ENCODE measurements around the gene LRBA. TPM values are rescaled to one million over a fixed set of nuclear protein-coding genes. Genes with fewer than 3 reads are reported as not detected.
A peak's percentile ranks its signal among the peaks of the same experiment; 100 is the strongest.

Gene LRBA
- total and polyA plus RNA-seq, 4 donors: 18.8 to 56.4 (median 33.8) TPM

- Histone ChIP-seq H3K9me3 (ENCODE audit: control insufficient read depth, insufficient read depth, low read length) (no peaks in the 10 kb centered on the region), H3K4me1 (ENCODE audit: control insufficient read depth, insufficient read depth, low read length) (no peaks in the 10 kb centered on the region), H3K27ac (ENCODE audit: low read depth, low read length) (no peak overlapping the region), H3K27me3 (ENCODE audit: control insufficient read depth, insufficient read depth, low read length) (no peaks in the 10 kb centered on the region), H3K4me3 (ENCODE audit: low read depth, low read length) (no peak overlapping the region), H3K36me3 (ENCODE audit: control insufficient read depth, insufficient read depth, low read length) (no peaks in the 10 kb centered on the region)
- WGBS (ENCODE audit: insufficient coverage): no CpG with 5 or more reads among the region's 1 CpG
- DNase-seq (ENCODE audit: low read depth in 4 of 6, low spot score in 6 of 6): no peak
Observed at GRCh38 chr4:150457802-150458201, 557.3 kb downstream of the LRBA start.

GRCh38 chr4:150451883-150452282 lies 563.2 kb downstream of the LRBA start:
- Histone ChIP-seq H3K4me3 (ENCODE audit: low read depth, low read length) (no peak overlapping the region), H3K36me3 (ENCODE audit: control insufficient read depth, insufficient read depth, low read length) (no peaks in the 10 kb centered on the region), H3K9me3 (ENCODE audit: control insufficient read depth, insufficient read depth, low read length) (no peaks in the 10 kb centered on the region), H3K27me3 (ENCODE audit: control insufficient read depth, insufficient read depth, low read length) (no peaks in the 10 kb centered on the region), H3K4me1 (ENCODE audit: control insufficient read depth, insufficient read depth, low read length) (no peaks in the 10 kb centered on the region), H3K27ac (ENCODE audit: low read depth, low read length) (no peak overlapping the region)
- WGBS (ENCODE audit: insufficient coverage): no CpG with 5 or more reads among the region's 3 CpGs
- DNase-seq (ENCODE audit: low read depth in 4 of 6, low spot score in 6 of 6): no peak

- Histone ChIP-seq H3K4me3 (ENCODE audit: low read depth, low read length) (no peak overlapping the region), H3K27ac (ENCODE audit: low read depth, low read length) (no peak overlapping the region), H3K27me3 (ENCODE audit: control insufficient read depth, insufficient read depth, low read length) (no peaks in the 10 kb centered on the region), H3K36me3 (ENCODE audit: control insufficient read depth, insufficient read depth, low read length) (no peaks in the 10 kb centered on the region), H3K9me3 (ENCODE audit: control insufficient read depth, insufficient read depth, low read length) (no peaks in the 10 kb centered on the region), H3K4me1 (ENCODE audit: control insufficient read depth, insufficient read depth, low read length) (no peaks in the 10 kb centered on the region)
- WGBS (ENCODE audit: insufficient coverage): no CpG with 5 or more reads among the region's 1 CpG
- no peak for DNase-seq (ENCODE audit: low read depth in 4 of 6, low spot score in 6 of 6)
Observed at GRCh38 chr4:150447356-150447755, 567.7 kb downstream of the LRBA start.

DNA sequence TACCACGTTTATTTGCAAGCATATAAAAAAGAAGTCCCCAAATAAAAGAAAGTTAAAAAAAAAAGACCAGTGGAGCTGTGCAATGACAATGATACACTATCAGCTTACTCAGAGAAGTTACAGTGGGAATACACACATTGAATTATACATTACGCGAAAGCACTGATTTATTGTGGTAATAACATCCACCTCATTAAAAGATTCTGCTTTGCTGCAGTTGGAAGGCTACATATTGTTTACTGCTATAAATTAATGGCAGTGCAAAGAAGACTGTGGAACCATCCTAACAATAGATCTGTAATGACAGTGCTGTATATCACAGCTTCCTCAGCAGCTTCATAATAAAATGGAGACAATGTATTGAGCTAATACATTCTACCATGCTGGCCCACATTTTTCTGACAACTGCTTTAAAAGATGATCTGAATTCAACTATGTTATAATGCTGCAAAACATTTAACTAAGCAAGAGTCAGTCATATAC lies 575.6 kb downstream of the LRBA start:
- DNase-seq (ENCODE audit: low read depth in 4 of 6, low spot score in 6 of 6): peak in 4 of 6 donors; percentile 9 to 90 (median 17)
- no peaks in the 10 kb centered on the region for H3K36me3 ChIP-seq (ENCODE audit: control insufficient read depth, insufficient read depth, low read length)
- no CpG with 5 or more reads among the region's 3 CpGs for whole genome bisulfite sequencing (ENCODE audit: insufficient coverage)
- H3K9me3 ChIP-seq (ENCODE audit: control insufficient read depth, insufficient read depth, low read length): no peaks in the 10 kb centered on the region
- no peaks in the 10 kb centered on the region for H3K27me3 ChIP-seq (ENCODE audit: control insufficient read depth, insufficient read depth, low read length)
- H3K4me3 ChIP-seq (ENCODE audit: low read depth, low read length): no peak overlapping the region
- no peaks in the 10 kb centered on the region for H3K4me1 ChIP-seq (ENCODE audit: control insufficient read depth, insufficient read depth, low read length)
- no peak overlapping the region for H3K27ac ChIP-seq (ENCODE audit: low read depth, low read length)

DNA sequence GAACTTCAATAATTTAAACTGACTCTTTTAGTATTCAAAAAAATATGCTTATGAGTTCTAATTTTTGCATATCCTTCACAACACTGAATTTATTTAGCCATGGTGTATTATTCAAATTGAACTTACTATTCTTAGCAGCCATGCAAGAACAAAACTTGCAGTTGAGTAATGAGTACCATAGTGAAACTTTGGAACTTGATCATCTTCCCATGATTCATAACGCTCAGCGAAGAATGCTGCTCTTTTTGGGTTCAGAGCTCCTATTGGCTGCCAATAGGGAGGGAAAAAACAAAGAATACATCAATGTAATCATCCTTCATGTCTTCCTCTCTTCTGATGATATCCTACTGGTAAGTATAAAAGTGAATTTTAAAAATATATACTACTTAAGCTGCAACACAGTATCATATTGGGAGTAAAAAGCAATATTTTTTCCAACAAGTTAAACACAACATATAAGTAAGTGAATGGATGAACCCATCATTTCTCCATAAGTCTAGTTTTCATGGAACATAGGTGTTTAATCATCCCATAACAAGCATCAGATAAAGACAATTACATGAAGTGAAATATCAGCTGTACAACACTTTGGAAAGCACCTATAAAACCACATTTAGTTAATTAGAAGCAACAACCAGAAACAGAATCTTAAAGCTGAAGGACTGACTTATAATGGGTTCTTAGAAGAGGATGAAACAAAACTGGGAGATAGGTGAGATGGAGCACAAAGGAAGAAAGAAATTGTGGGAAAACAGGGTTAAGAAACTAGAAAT lies 578.3 kb downstream of the LRBA start:
- no CpG with 5 or more reads among the region's 2 CpGs for WGBS (ENCODE audit: insufficient coverage)
- Histone ChIP-seq H3K4me3 (ENCODE audit: low read depth, low read length) (no peak overlapping the region), H3K4me1 (ENCODE audit: control insufficient read depth, insufficient read depth, low read length) (no peaks in the 10 kb centered on the region), H3K27me3 (ENCODE audit: control insufficient read depth, insufficient read depth, low read length) (no peaks in the 10 kb centered on the region), H3K9me3 (ENCODE audit: control insufficient read depth, insufficient read depth, low read length) (no peaks in the 10 kb centered on the region), H3K36me3 (ENCODE audit: control insufficient read depth, insufficient read depth, low read length) (no peaks in the 10 kb centered on the region), H3K27ac (ENCODE audit: low read depth, low read length) (no peak overlapping the region)
- DNase-seq (ENCODE audit: low read depth in 4 of 6, low spot score in 6 of 6): no peak

GRCh38 chr4:150431221-150431620 lies 583.9 kb downstream of the LRBA start:
- no peak overlapping the region for H3K4me3 ChIP-seq (ENCODE audit: low read depth, low read length)
- no peak for DNase-seq (ENCODE audit: low read depth in 4 of 6, low spot score in 6 of 6)
- H3K9me3 ChIP-seq (ENCODE audit: control insufficient read depth, insufficient read depth, low read length): no peaks in the 10 kb centered on the region
- H3K4me1 ChIP-seq (ENCODE audit: control insufficient read depth, insufficient read depth, low read length): no peaks in the 10 kb centered on the region
- no peaks in the 10 kb centered on the region for H3K27me3 ChIP-seq (ENCODE audit: control insufficient read depth, insufficient read depth, low read length)
- H3K27ac ChIP-seq (ENCODE audit: low read depth, low read length): no peak overlapping the region
- no peaks in the 10 kb centered on the region for H3K36me3 ChIP-seq (ENCODE audit: control insufficient read depth, insufficient read depth, low read length)

GRCh38 chr4:150425161-150425560 lies 589.9 kb downstream of the LRBA start:
- no peak for DNase-seq (ENCODE audit: low read depth in 4 of 6, low spot score in 6 of 6)
- Histone ChIP-seq H3K27me3 (ENCODE audit: control insufficient read depth, insufficient read depth, low read length) (no peaks in the 10 kb centered on the region), H3K9me3 (ENCODE audit: control insufficient read depth, insufficient read depth, low read length) (no peaks in the 10 kb centered on the region), H3K4me3 (ENCODE audit: low read depth, low read length) (no peak overlapping the region), H3K36me3 (ENCODE audit: control insufficient read depth, insufficient read depth, low read length) (no peaks in the 10 kb centered on the region), H3K27ac (ENCODE audit: low read depth, low read length) (no peak overlapping the region), H3K4me1 (ENCODE audit: control insufficient read depth, insufficient read depth, low read length) (no peaks in the 10 kb centered on the region)
- WGBS (ENCODE audit: insufficient coverage): no CpG with 5 or more reads among the region's 1 CpG

DNA sequence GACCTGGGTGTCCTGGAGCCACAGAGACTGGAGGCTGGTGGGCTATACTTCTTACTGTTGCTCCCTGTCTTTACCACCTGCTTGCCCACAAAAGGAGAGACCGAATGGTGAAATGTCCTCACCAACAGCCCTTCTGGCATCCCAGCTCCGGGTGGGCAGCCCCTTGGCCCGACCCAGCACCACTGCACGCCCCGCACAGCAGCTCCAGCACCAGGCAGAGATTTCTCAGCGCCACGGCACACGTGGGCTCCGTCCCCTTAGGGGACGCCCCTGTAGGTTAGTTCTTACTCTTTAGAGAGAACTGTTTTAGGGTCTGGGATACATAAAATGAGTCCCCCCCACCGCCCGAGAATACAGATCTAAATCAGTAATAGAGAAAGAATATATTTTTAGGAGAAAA lies 591.6 kb downstream of the LRBA start:
- no peak overlapping the region for H3K4me3 ChIP-seq (ENCODE audit: low read depth, low read length)
- no peak overlapping the region for H3K27ac ChIP-seq (ENCODE audit: low read depth, low read length)
- WGBS (ENCODE audit: insufficient coverage): 92% methylated on average over 2 of the region's 12 CpGs
- H3K36me3 ChIP-seq (ENCODE audit: control insufficient read depth, insufficient read depth, low read length): no peaks in the 10 kb centered on the region
- no peaks in the 10 kb centered on the region for H3K9me3 ChIP-seq (ENCODE audit: control insufficient read depth, insufficient read depth, low read length)
- H3K4me1 ChIP-seq (ENCODE audit: control insufficient read depth, insufficient read depth, low read length): no peaks in the 10 kb centered on the region
- no peaks in the 10 kb centered on the region for H3K27me3 ChIP-seq (ENCODE audit: control insufficient read depth, insufficient read depth, low read length)
- DNase-seq (ENCODE audit: low read depth in 4 of 6, low spot score in 6 of 6): no peak

- Histone ChIP-seq H3K27ac (ENCODE audit: low read depth, low read length) (no peak overlapping the region), H3K4me1 (ENCODE audit: control insufficient read depth, insufficient read depth, low read length) (no peaks in the 10 kb centered on the region), H3K27me3 (ENCODE audit: control insufficient read depth, insufficient read depth, low read length) (no peaks in the 10 kb centered on the region), H3K36me3 (ENCODE audit: control insufficient read depth, insufficient read depth, low read length) (no peaks in the 10 kb centered on the region), H3K4me3 (ENCODE audit: low read depth, low read length) (no peak overlapping the region), H3K9me3 (ENCODE audit: control insufficient read depth, insufficient read depth, low read length) (no peaks in the 10 kb centered on the region)
- DNase-seq (ENCODE audit: low read depth in 4 of 6, low spot score in 6 of 6): no peak
- WGBS (ENCODE audit: insufficient coverage): 85% methylated on average over 10 of the region's 13 CpGs
Observed at GRCh38 chr4:150423074-150423473, 592.0 kb downstream of the LRBA start.

DNA sequence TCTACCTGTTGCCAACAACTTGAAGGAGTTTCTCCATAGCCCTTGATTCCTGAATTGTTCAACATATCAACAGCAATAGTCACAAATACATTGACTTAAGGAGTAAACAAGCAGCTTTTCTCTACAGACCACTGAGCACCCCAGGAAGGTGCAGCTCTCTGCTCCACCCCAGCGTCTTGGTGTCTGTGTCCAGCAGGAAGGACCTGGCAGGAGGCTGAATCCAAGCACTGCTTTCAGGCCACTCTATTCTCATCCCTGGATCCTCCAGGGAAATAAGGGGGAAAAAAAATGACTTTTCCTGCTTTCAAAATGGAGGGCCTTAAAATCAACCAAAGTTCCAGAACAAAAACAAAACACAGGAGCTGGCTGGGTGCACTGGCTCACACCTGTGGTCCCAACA lies 593.5 kb downstream of the LRBA start:
- H3K4me3 ChIP-seq (ENCODE audit: low read depth, low read length): no peak overlapping the region
- DNase-seq (ENCODE audit: low read depth in 4 of 6, low spot score in 6 of 6): no peak
- H3K4me1 ChIP-seq (ENCODE audit: control insufficient read depth, insufficient read depth, low read length): no peaks in the 10 kb centered on the region
- no peaks in the 10 kb centered on the region for H3K9me3 ChIP-seq (ENCODE audit: control insufficient read depth, insufficient read depth, low read length)
- H3K36me3 ChIP-seq (ENCODE audit: control insufficient read depth, insufficient read depth, low read length): no peaks in the 10 kb centered on the region
- H3K27ac ChIP-seq (ENCODE audit: low read depth, low read length): no peak overlapping the region
- H3K27me3 ChIP-seq (ENCODE audit: control insufficient read depth, insufficient read depth, low read length): no peaks in the 10 kb centered on the region
- no CpG with 5 or more reads among the region's 1 CpG for WGBS (ENCODE audit: insufficient coverage)
